ENCODE results near the gene EBF3. TPM values are rescaled to one million over a fixed set of nuclear protein-coding genes. Genes with fewer than 3 reads are reported as not detected.
A peak's percentile ranks its signal among the peaks of the same experiment; 100 is the strongest.

The EBF3 gene
- total RNA-seq, 1 donor from 2014 or later = not detected

DNA sequence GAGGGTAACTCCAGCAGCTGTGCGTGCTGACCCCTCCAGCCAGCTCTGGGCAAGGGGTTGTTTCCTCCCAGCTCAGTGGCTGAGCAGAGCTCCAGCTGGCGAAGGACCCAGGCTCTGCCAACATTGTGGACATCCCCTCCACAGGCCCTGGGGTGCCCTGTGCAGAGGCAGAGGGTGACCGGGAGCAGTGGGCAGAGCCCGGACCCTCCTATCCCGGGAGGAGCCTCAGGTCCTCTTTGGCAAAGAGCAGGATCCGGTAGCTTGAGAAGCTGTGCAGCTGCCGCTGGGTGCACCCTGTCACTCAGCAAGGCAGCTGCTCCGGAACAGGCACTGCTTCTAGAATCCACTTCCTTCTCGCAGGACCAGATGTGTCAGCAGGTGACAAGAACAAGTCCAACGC, 175.9 kb downstream of the EBF3 start:
- Mint-ChIP-seq H3K9me3 (ENCODE audit: low read depth) (peaks cover 27% of the 10 kb centered on the region), H3K4me1 (ENCODE audit: low read depth) (no peaks in the 10 kb centered on the region), H3K36me3 (ENCODE audit: low read depth) (peaks cover 2% of the 10 kb centered on the region), H3K27me3 (ENCODE audit: low read depth) (no peaks in the 10 kb centered on the region), H3K4me3 (ENCODE audit: unreplicated experiment) (no peak overlapping the region), H3K27ac (ENCODE audit: unreplicated experiment) (no peak overlapping the region)
- peak; percentile 84 for DNase-seq (ENCODE audit: low spot score)
- TF ChIP-seq CTCF (IDR thresholded peaks at IDR 0.05) = no peak

GRCh38 chr10:129787557-129787956, 176.5 kb downstream of the EBF3 start:
- no peaks in the 10 kb centered on the region for H3K4me1 Mint-ChIP-seq (ENCODE audit: low read depth)
- H3K9me3 Mint-ChIP-seq (ENCODE audit: low read depth) = peaks cover 27% of the 10 kb centered on the region
- H3K27me3 Mint-ChIP-seq (ENCODE audit: low read depth) = no peaks in the 10 kb centered on the region
- no peak overlapping the region for H3K4me3 Mint-ChIP-seq (ENCODE audit: unreplicated experiment)
- DNase-seq (ENCODE audit: low spot score) = no peak
- no peak for TF ChIP-seq CTCF (IDR thresholded peaks at IDR 0.05)
- no peak overlapping the region for H3K27ac Mint-ChIP-seq (ENCODE audit: unreplicated experiment)
- peaks cover 2% of the 10 kb centered on the region for H3K36me3 Mint-ChIP-seq (ENCODE audit: low read depth)

DNA sequence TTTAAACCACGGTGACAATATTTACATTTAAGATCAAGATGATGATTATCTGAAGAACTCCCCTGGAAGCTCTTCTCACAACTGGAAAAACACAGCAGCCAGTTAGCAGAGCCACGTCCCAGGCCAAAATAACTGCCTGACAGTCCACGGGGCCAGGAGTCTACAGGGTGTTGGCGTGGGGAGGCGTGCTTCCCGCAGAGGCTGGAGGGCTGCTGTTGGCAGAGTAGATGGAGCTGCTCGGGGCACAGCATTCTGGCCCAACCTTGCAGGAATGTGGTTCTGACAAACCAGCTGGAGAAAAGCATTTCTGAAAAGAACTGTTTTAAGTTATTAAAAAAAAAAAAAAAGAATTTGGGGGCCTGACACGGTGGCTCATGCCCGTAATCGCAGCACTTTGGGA, 177.9 kb downstream of the EBF3 start:
- Mint-ChIP-seq H3K4me1 (ENCODE audit: low read depth) (no peaks in the 10 kb centered on the region), H3K27ac (ENCODE audit: unreplicated experiment) (no peak overlapping the region), H3K36me3 (ENCODE audit: low read depth) (peaks cover 2% of the 10 kb centered on the region), H3K4me3 (ENCODE audit: unreplicated experiment) (no peak overlapping the region), H3K9me3 (ENCODE audit: low read depth) (peaks cover 19% of the 10 kb centered on the region), H3K27me3 (ENCODE audit: low read depth) (no peaks in the 10 kb centered on the region)
- TF ChIP-seq CTCF (IDR thresholded peaks at IDR 0.05) = no peak
- no peak for DNase-seq (ENCODE audit: low spot score)

- Mint-ChIP-seq H3K4me3 (ENCODE audit: unreplicated experiment) (no peak overlapping the region), H3K9me3 (ENCODE audit: low read depth) (peaks cover 14% of the 10 kb centered on the region), H3K27me3 (ENCODE audit: low read depth) (no peaks in the 10 kb centered on the region), H3K4me1 (ENCODE audit: low read depth) (no peaks in the 10 kb centered on the region), H3K36me3 (ENCODE audit: low read depth) (peaks cover 2% of the 10 kb centered on the region), H3K27ac (ENCODE audit: unreplicated experiment) (no peak overlapping the region)
- peak; percentile 85 for DNase-seq (ENCODE audit: low spot score)
- no peak for TF ChIP-seq CTCF (IDR thresholded peaks at IDR 0.05)
Measured at GRCh38 chr10:129785536-129785981, 178.5 kb downstream of the EBF3 start.

Small RNA genes lying within 50 kb of the gene (microRNA-seq; reads per million reads assigned to microRNA genes)
- not detected for gene MIR4297 (ENCODE audit: borderline number of aligned reads)

Other genes starting within 250 kb of the EBF3 start
- 2.5 to 6.2 TPM (median 2.6 TPM) in 3 replicates for gene C10orf143, start 146.6 kb upstream of the EBF3 start, total RNA-seq
- 57.5 to 75.0 TPM (median 60.5 TPM) in 3 replicates for gene GLRX3, start 172.1 kb upstream of the EBF3 start, total RNA-seq

All from chondrocyte (in vitro differentiated cells).